Astrocyte (in vitro differentiated cells and primary cell): ENCODE measurements around the gene RNASEL.

ENCODE experiments used
- EZH2 ChIP-seq: IDR thresholded peaks from 2 replicates; pipeline ENCODE4 v1.6.1; 2012; ENCODE audit warnings: mild to moderate bottlenecking, low read length, inconsistent platforms; ENCODE audit not compliant: insufficient read depth
- TF ChIP-seq, protein P1 (sequence below): IDR thresholded peaks from 2 replicates; pipeline ENCODE4 v1.5.1; 2011; ENCODE audit warnings: low read depth, mild to moderate bottlenecking, inconsistent platforms, low read length, moderate library complexity; ENCODE audit not compliant: insufficient read depth

DNA sequence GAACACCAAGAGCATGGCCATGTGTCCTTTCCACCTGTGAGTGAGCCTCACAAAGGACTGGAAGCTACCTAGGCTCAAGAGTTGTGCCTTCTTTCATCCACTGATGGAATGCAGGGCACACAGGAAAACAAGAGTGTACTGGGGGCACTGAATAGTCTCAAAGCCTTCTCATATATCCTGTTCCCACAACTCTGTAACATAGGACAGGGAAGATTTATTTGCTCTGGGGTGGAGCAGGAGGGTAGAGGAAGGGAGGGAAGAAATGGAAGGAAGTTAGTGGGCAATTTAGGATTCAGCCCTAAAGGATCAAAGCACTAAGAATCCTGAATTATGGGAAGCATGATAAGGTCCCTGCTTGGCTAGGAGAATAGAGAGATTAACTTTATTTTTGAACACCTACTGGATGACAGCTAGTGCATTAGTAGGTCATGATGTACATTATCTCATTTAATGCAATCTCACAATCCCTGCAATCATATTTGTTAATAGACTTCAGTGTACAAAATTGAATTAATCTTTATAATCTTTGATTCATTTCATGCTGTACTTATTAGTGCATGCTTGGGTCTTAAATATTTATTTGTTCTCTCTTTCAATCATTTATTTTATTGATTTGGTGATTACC is 42.1 kb upstream of the RNASEL start:
- TF ChIP-seq, protein P1, sequence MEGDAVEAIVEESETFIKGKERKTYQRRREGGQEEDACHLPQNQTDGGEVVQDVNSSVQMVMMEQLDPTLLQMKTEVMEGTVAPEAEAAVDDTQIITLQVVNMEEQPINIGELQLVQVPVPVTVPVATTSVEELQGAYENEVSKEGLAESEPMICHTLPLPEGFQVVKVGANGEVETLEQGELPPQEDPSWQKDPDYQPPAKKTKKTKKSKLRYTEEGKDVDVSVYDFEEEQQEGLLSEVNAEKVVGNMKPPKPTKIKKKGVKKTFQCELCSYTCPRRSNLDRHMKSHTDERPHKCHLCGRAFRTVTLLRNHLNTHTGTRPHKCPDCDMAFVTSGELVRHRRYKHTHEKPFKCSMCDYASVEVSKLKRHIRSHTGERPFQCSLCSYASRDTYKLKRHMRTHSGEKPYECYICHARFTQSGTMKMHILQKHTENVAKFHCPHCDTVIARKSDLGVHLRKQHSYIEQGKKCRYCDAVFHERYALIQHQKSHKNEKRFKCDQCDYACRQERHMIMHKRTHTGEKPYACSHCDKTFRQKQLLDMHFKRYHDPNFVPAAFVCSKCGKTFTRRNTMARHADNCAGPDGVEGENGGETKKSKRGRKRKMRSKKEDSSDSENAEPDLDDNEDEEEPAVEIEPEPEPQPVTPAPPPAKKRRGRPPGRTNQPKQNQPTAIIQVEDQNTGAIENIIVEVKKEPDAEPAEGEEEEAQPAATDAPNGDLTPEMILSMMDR: no peak
- TF ChIP-seq EZH2: no peak
